ENCODE results near the gene SYCP1.

Gene SYCP1

GRCh38 chr1:115021145-115021544 is 166.5 kb downstream of the SYCP1 start:
- in situ Hi-C loops (cut with MboI; ENCODE audit: low sequenced_read_pairs, unreplicated experiment), result no loop called here
- no peak for DNase-seq (ENCODE audit: low spot score)
- TF ChIP-seq, protein P1, sequence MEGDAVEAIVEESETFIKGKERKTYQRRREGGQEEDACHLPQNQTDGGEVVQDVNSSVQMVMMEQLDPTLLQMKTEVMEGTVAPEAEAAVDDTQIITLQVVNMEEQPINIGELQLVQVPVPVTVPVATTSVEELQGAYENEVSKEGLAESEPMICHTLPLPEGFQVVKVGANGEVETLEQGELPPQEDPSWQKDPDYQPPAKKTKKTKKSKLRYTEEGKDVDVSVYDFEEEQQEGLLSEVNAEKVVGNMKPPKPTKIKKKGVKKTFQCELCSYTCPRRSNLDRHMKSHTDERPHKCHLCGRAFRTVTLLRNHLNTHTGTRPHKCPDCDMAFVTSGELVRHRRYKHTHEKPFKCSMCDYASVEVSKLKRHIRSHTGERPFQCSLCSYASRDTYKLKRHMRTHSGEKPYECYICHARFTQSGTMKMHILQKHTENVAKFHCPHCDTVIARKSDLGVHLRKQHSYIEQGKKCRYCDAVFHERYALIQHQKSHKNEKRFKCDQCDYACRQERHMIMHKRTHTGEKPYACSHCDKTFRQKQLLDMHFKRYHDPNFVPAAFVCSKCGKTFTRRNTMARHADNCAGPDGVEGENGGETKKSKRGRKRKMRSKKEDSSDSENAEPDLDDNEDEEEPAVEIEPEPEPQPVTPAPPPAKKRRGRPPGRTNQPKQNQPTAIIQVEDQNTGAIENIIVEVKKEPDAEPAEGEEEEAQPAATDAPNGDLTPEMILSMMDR (IDR thresholded peaks at IDR 0.05; ENCODE audit: borderline replicate concordance, control extremely low read depth, extremely low read depth, insufficient read depth, missing control alignments), result no peak

DNA sequence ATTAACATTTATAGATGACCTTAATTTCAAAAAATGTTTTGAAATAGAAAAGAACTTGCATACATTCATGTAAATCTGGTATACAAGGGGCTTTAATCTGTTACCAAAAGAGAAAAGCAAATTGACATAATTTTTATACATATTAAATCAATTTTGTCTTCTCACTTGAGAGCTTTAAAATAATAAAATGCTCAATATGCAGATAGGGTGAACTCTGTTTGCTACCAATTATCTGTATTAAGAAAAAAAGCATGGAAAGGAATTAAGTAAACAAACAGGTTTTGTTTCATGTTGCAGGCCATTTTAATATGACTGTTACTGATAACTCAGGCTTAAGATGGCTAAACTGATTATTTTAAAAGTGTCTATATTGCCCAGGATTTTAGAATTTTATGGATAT is 168.9 kb downstream of the SYCP1 start:
- TF ChIP-seq, protein P1 (IDR thresholded peaks at IDR 0.05; ENCODE audit: borderline replicate concordance, control extremely low read depth, extremely low read depth, insufficient read depth, missing control alignments), result no peak
- no peak for DNase-seq (ENCODE audit: low spot score)
- in situ Hi-C loops (cut with MboI; ENCODE audit: low sequenced_read_pairs, unreplicated experiment), result no loop called here

- in situ Hi-C loops (cut with MboI; ENCODE audit: low sequenced_read_pairs, unreplicated experiment), result no loop called here
- DNase-seq (ENCODE audit: low spot score), result no peak
- TF ChIP-seq, protein P1 (IDR thresholded peaks at IDR 0.05; ENCODE audit: borderline replicate concordance, control extremely low read depth, extremely low read depth, insufficient read depth, missing control alignments), result no peak
Observed at GRCh38 chr1:115029526-115029925, 174.9 kb downstream of the SYCP1 start, which contains the start of gene TSHB. Gene TSHB (plus strand): TSS chr1:115029826. CDS start chr1:115033363, 3,537 bp downstream.

DNA sequence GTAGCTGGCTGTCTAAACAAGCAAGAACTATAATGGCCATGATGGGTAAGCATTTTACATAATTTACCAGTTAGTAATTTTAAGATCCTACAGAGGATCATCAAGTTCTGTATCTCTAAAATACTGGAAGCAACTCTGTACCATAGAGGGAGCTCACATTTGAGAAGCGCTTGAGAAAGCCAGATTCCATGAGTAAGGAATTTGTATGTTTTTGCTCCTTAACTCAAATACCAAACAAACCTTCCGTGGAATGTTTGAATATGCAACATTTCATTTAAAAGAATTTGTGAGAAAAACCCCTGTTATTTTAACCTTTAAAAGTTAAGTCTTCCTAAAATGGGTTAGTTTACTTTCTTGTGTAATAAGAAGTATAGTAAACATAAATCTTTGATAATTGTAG is 176.9 kb downstream of the SYCP1 start:
- no peak for DNase-seq (ENCODE audit: low spot score)
- in situ Hi-C loops (cut with MboI; ENCODE audit: low sequenced_read_pairs, unreplicated experiment), result no loop called here
- TF ChIP-seq, protein P1 (IDR thresholded peaks at IDR 0.05; ENCODE audit: borderline replicate concordance, control extremely low read depth, extremely low read depth, insufficient read depth, missing control alignments), result no peak

- in situ Hi-C loops (cut with MboI; ENCODE audit: low sequenced_read_pairs, unreplicated experiment), result no loop called here
- DNase-seq (ENCODE audit: low spot score), result no peak
- TF ChIP-seq, protein P1 (IDR thresholded peaks at IDR 0.05; ENCODE audit: borderline replicate concordance, control extremely low read depth, extremely low read depth, insufficient read depth, missing control alignments), result no peak
Observed at GRCh38 chr1:115035652-115036051, 181.0 kb downstream of the SYCP1 start.

DNA sequence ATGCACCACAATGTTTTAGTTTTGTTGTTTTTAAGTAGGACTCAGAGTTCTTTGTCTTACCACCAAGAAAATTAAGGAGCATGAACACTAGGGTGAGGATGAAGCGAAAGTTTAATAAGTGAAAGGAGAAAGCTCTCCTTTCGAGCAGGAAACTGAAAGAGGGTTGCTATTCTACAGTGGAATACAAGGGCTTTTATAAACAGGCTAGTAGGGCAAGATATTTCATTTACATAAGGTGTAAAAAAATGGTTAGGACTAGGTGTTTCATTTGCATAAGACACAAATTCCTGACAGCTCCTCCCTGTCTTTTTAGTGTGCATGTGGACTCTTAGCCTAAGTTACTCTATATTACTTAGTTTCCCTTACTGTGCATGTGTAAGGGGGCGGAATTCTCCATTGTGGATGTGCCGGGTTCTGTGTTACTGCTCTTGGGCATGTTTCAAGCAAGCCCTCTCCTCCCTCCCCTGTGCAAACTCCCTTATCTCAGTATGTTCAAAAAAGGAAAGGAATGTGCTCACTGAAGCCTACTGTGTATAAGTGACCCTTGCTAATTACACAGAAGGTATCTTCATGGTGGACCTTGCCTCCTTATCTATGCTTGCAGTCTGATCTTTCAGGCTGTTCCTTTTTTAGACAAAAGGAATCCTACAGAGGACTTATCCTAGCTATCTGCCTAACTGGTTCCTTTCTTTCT is 182.3 kb downstream of the SYCP1 start:
- no peak for DNase-seq (ENCODE audit: low spot score)
- in situ Hi-C loops (cut with MboI; ENCODE audit: low sequenced_read_pairs, unreplicated experiment), result no loop called here
- TF ChIP-seq, protein P1 (IDR thresholded peaks at IDR 0.05; ENCODE audit: borderline replicate concordance, control extremely low read depth, extremely low read depth, insufficient read depth, missing control alignments), result no peak
